ENCODE measurements around the gene ARMC9.

The ARMC9 gene

GRCh38 chr2:231344851-231345250, 146.4 kb downstream of the ARMC9 start:
- no peak for ATAC-seq
- no peak for TF ChIP-seq TCF4 (CRISPR knock-in tag; IDR thresholded peaks at IDR 0.05; ENCODE audit: borderline replicate concordance)
- TF ChIP-seq POU6F1 (CRISPR knock-in tag; IDR thresholded peaks at IDR 0.05; ENCODE audit: borderline replicate concordance, low read depth), result no peak
- no peak for TF ChIP-seq ZC3H10 (CRISPR knock-in tag; IDR thresholded peaks at IDR 0.05)
- no peak for TF ChIP-seq ISL1 (CRISPR knock-in tag; IDR thresholded peaks at IDR 0.05)
- TF ChIP-seq, protein P1, sequence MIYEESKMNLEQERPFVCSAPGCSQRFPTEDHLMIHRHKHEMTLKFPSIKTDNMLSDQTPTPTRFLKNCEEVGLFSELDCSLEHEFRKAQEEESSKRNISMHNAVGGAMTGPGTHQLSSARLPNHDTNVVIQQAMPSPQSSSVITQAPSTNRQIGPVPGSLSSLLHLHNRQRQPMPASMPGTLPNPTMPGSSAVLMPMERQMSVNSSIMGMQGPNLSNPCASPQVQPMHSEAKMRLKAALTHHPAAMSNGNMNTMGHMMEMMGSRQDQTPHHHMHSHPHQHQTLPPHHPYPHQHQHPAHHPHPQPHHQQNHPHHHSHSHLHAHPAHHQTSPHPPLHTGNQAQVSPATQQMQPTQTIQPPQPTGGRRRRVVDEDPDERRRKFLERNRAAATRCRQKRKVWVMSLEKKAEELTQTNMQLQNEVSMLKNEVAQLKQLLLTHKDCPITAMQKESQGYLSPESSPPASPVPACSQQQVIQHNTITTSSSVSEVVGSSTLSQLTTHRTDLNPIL (CRISPR knock-in tag; IDR thresholded peaks at IDR 0.05; ENCODE audit: low read depth), result no peak

- no peak for TF ChIP-seq TOX (CRISPR knock-in tag; IDR thresholded peaks at IDR 0.05; ENCODE audit: borderline replicate concordance)
- no peak for TF ChIP-seq PPARA (CRISPR knock-in tag; IDR thresholded peaks at IDR 0.05; ENCODE audit: borderline replicate concordance)
- ATAC-seq, result no peak
Measured at GRCh38 chr2:231347081-231347480, 148.7 kb downstream of the ARMC9 start.

DNA sequence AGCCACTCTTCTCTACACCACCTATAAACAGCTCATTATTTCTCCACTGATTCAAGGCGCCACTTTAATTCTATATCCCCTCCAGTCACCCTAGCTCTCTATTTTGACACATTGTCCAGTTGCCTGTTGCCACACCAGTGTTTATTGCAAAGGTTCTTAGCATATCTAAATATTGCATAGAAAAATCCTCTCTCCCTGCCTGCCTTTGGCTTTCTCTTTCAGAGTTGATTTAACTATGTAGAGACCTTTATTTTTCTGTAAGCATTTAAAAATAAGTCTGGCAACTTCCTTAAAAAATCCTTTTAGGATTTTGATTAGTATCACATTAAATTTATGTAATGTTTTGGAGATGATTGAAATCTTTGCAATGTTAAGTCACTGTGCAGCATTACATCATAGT, 149.2 kb downstream of the ARMC9 start:
- ATAC-seq, result no peak
- TF ChIP-seq CSDC2 (CRISPR knock-in tag; IDR thresholded peaks at IDR 0.05) (no peak), ZFP3 (CRISPR knock-in tag; IDR thresholded peaks at IDR 0.05) (no peak), ZFP30 (CRISPR knock-in tag; IDR thresholded peaks at IDR 0.05) (no peak), OSR1 (CRISPR knock-in tag; IDR thresholded peaks at IDR 0.05) (no peak), ARNTL (CRISPR knock-in tag; IDR thresholded peaks at IDR 0.05; ENCODE audit: borderline replicate concordance, low read depth) (no peak), PATZ1 (CRISPR knock-in tag; IDR thresholded peaks at IDR 0.05; ENCODE audit: borderline replicate concordance) (no peak), TCF4 (CRISPR knock-in tag; IDR thresholded peaks at IDR 0.05; ENCODE audit: borderline replicate concordance) (no peak), ZC3H10 (CRISPR knock-in tag; IDR thresholded peaks at IDR 0.05) (no peak), PPARA (CRISPR knock-in tag; IDR thresholded peaks at IDR 0.05; ENCODE audit: borderline replicate concordance) (no peak), ZNF565 (CRISPR knock-in tag; conservative IDR thresholded peaks at IDR 0.05; ENCODE audit: low read depth) (no peak)
- TF ChIP-seq, protein P2, sequence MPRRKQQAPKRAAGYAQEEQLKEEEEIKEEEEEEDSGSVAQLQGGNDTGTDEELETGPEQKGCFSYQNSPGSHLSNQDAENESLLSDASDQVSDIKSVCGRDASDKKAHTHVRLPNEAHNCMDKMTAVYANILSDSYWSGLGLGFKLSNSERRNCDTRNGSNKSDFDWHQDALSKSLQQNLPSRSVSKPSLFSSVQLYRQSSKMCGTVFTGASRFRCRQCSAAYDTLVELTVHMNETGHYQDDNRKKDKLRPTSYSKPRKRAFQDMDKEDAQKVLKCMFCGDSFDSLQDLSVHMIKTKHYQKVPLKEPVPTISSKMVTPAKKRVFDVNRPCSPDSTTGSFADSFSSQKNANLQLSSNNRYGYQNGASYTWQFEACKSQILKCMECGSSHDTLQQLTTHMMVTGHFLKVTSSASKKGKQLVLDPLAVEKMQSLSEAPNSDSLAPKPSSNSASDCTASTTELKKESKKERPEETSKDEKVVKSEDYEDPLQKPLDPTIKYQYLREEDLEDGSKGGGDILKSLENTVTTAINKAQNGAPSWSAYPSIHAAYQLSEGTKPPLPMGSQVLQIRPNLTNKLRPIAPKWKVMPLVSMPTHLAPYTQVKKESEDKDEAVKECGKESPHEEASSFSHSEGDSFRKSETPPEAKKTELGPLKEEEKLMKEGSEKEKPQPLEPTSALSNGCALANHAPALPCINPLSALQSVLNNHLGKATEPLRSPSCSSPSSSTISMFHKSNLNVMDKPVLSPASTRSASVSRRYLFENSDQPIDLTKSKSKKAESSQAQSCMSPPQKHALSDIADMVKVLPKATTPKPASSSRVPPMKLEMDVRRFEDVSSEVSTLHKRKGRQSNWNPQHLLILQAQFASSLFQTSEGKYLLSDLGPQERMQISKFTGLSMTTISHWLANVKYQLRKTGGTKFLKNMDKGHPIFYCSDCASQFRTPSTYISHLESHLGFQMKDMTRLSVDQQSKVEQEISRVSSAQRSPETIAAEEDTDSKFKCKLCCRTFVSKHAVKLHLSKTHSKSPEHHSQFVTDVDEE (CRISPR knock-in tag; IDR thresholded peaks at IDR 0.05), result no peak

DNA sequence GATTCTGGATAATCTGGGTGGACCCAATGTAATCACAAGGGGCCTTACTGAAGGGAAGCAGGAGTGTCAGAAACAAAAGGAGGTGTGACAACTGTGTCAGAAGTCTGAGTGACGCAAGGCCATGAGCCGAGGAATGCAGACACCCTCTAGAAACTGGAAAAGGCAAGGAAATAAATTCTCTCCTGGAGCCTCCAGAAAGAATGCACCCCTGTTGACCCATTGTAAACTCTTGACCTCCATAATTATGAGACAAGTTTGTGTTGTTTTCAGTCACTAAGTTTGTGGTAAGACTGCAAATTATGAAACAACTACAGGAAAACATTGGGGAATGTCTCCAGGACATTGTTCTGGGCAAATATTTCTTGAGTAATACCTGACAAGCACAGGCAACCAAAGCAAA, 149.7 kb downstream of the ARMC9 start:
- no peak for ATAC-seq
- TF ChIP-seq PATZ1 (CRISPR knock-in tag; IDR thresholded peaks at IDR 0.05; ENCODE audit: borderline replicate concordance) (no peak), OSR1 (CRISPR knock-in tag; IDR thresholded peaks at IDR 0.05) (no peak), CSRNP3 (CRISPR knock-in tag; IDR thresholded peaks at IDR 0.05) (no peak), GLIS3 (CRISPR knock-in tag; IDR thresholded peaks at IDR 0.05) (no peak), POU6F1 (CRISPR knock-in tag; IDR thresholded peaks at IDR 0.05; ENCODE audit: borderline replicate concordance, low read depth) (no peak), PPARA (CRISPR knock-in tag; IDR thresholded peaks at IDR 0.05; ENCODE audit: borderline replicate concordance) (no peak), TOX (CRISPR knock-in tag; IDR thresholded peaks at IDR 0.05; ENCODE audit: borderline replicate concordance) (no peak), ESRRG (CRISPR knock-in tag; IDR thresholded peaks at IDR 0.05) (no peak), TCF4 (CRISPR knock-in tag; IDR thresholded peaks at IDR 0.05; ENCODE audit: borderline replicate concordance) (no peak)
- TF ChIP-seq, protein P1 (CRISPR knock-in tag; IDR thresholded peaks at IDR 0.05; ENCODE audit: low read depth), result no peak
